ENCODE measurements around the gene TNFSF11. TPM values are rescaled to one million over a fixed set of nuclear protein-coding genes. Genes with fewer than 3 reads are reported as not detected.

Gene TNFSF11
- total and polyA plus RNA-seq, 12 donors, result not detected

DNA sequence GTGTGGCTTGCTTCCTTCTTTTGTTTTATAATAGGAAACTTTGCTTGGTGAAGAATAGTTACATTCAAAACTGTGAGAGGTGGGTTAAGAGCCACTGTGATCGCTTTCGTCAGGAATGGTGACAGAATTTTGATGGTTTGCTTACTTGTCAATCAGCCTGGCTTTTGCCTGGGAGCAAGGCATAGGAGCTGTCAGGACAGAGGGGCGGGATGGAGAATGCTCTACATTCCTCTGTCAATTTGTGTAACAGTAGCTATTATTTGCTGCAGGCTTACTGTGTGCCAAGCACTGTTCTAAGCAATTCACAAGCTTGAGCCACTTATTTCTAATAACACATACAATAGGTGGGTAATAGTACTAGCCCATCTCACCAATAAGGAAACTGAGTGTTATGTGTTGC, 28.1 kb upstream of the TNFSF11 start:
- Histone ChIP-seq H3K9me3 (no peaks in the 10 kb centered on the region), H3K36me3 (no peaks in the 10 kb centered on the region), H3K4me3 (no peak overlapping the region), H3K4me1 (peaks cover 0 to 7% (median 0%) of the 10 kb centered on the region in 9 donors), H3K27me3 (peaks cover 0 to 5% (median 3%) of the 10 kb centered on the region in 7 donors), H3K27ac (no peak overlapping the region)
- WGBS, 2 donors, result 75 to 88% methylated on average over 3 of the region's 3 CpGs
- ATAC-seq (no peak), DNase-seq (no peak)
- TF ChIP-seq, protein P1, sequence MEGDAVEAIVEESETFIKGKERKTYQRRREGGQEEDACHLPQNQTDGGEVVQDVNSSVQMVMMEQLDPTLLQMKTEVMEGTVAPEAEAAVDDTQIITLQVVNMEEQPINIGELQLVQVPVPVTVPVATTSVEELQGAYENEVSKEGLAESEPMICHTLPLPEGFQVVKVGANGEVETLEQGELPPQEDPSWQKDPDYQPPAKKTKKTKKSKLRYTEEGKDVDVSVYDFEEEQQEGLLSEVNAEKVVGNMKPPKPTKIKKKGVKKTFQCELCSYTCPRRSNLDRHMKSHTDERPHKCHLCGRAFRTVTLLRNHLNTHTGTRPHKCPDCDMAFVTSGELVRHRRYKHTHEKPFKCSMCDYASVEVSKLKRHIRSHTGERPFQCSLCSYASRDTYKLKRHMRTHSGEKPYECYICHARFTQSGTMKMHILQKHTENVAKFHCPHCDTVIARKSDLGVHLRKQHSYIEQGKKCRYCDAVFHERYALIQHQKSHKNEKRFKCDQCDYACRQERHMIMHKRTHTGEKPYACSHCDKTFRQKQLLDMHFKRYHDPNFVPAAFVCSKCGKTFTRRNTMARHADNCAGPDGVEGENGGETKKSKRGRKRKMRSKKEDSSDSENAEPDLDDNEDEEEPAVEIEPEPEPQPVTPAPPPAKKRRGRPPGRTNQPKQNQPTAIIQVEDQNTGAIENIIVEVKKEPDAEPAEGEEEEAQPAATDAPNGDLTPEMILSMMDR (IDR thresholded peaks at IDR 0.05), result no peak
- intact Hi-C loops (cut with DNase I), result no loop called here

DNA sequence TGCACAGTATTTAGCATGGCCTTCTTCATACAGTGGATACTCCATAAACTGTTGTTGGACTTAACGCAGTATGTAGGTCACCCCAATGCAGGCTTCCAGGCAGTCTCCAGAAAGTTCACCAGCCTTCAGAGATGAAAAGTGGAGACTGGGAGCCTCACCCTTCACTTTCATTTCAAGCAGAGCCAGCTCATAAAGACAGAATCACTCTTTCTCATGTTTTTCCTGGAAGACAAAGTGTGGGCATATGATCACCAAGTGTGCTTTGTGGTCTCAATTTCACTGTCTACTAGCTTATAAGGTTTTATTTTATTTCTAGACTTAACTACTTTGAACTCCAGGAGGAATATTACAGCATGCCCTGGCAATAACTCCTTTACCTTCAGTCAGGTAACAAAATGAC, 26.3 kb upstream of the TNFSF11 start:
- 98 to 100% methylated on average over 1 of the region's 1 CpG for WGBS, 2 donors
- ATAC-seq (no peak), DNase-seq (no peak)
- H3K4me3 ChIP-seq, result no peak overlapping the region
- no peaks in the 10 kb centered on the region for H3K36me3 ChIP-seq
- intact Hi-C loops (cut with DNase I), result no loop called here
- peaks cover 0 to 7% (median 0%) of the 10 kb centered on the region in 9 donors for H3K4me1 ChIP-seq
- peaks cover 0 to 12% (median 9%) of the 10 kb centered on the region in 7 donors for H3K27me3 ChIP-seq
- TF ChIP-seq, protein P1 (IDR thresholded peaks at IDR 0.05), result no peak
- no peaks in the 10 kb centered on the region for H3K9me3 ChIP-seq
- H3K27ac ChIP-seq, result no peak overlapping the region

DNA sequence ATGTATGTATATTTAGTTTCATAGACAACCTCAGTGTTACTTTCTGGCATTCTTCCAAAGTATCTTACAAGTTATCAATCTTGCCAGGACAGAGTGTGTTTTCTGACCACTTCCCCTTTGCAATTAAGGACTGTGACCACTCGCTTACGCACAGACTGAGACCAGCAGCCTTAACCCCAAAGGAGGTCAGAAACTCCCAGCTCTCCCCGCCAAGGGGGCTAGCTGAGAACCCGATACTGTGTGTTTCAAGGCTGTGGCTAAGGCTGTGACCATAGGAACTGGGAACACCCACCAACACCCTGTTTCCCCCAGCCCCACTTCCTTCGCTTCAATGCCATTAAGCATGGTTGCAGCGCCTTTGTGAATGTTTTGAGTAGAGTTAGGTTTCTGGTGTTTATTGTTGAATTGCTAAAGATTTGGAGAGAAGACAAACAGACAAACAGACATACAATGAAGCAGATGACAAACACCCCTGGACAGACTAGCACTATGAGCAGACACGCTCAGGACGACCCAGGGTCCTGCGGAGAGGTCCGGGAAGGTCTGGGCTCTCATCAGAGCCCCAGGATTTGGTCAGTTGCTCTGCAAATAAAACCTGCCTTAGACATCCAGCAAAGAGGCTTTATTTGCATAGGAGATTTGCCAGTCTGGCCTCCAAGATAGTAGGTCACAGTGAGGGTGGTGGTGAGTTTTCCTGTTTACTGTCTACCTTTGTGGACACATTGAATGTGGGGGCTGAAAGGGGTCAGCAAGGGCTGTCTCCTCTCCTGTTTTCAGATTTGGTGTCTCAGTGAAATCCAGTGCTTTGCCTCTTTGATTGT, 25.0 kb upstream of the TNFSF11 start:
- Histone ChIP-seq H3K27me3 (peaks cover 0 to 17% (median 13%) of the 10 kb centered on the region in 7 donors), H3K4me3 (no peak overlapping the region), H3K9me3 (no peaks in the 10 kb centered on the region), H3K27ac (no peak overlapping the region), H3K4me1 (peaks cover 0 to 5% (median 0%) of the 10 kb centered on the region in 9 donors), H3K36me3 (no peaks in the 10 kb centered on the region)
- 60 to 67% methylated on average over 10 of the region's 10 CpGs for WGBS, 2 donors
- ATAC-seq, result peak in 6 of 8 donors; percentile 20 to 83 (median 47)
- TF ChIP-seq, protein P1 (IDR thresholded peaks at IDR 0.05), result no peak
- intact Hi-C loops (cut with DNase I), result no loop called here
- peak in 1 of 2 donors; percentile 8 for DNase-seq

DNA sequence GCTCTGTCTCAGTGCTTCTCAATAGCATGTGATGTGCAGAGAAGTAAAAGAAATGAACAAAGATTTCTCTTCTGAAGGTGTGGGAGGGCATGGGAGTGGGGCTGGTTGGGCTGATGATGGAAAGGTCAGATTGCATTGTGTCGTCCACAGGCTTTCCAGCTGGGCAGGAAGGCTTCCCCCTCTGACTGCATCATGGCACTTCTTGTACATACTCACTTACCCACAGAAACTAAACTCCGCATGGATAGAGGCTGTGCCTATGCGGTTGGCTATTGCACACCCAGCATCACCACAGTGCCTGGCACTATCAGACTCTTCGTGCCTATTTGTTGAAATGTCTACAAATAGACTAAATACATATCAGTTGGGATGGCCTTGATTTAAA, 24.4 kb upstream of the TNFSF11 start:
- 65 to 77% methylated on average over 4 of the region's 4 CpGs for WGBS, 2 donors
- no peak overlapping the region for H3K4me3 ChIP-seq
- H3K4me1 ChIP-seq, result peaks cover 0 to 2% (median 0%) of the 10 kb centered on the region in 9 donors
- no peaks in the 10 kb centered on the region for H3K36me3 ChIP-seq
- H3K27ac ChIP-seq, result no peak overlapping the region
- intact Hi-C loops (cut with DNase I), result no loop called here
- ATAC-seq (no peak), DNase-seq (no peak)
- H3K27me3 ChIP-seq, result peaks cover 0 to 17% (median 15%) of the 10 kb centered on the region in 7 donors
- no peaks in the 10 kb centered on the region for H3K9me3 ChIP-seq
- TF ChIP-seq, protein P1 (IDR thresholded peaks at IDR 0.05), result no peak

Measured in heart right ventricle (tissue), 16 donors.